Activated CD4-positive, alpha-beta T cell treated with anti-CD3 and anti-CD28 coated beads, Interleukin-2, amount 50 U/mL, for 48 hours (primary cell): ENCODE measurements around the gene MATN3.

Experiments
- DNase-seq, 2 experiments: peaks; one replicate each; pipeline ENCODE4 v3.0.0-alpha.2; 2020

Gene MATN3

GRCh38 chr2:19993731-19994130 is 18.7 kb downstream of the MATN3 start:
- DNase-seq: no peak

GRCh38 chr2:19991895-19992294 is 20.6 kb downstream of the MATN3 start:
- no peak for DNase-seq

- DNase-seq: no peak
These were observed 22.1 kb downstream of the MATN3 start for GRCh38 chr2:19990416-19990728.

- peak; percentile 93 to 94 for DNase-seq
These were observed 22.6 kb downstream of the MATN3 start, which contains the start of gene WDR35 for GRCh38 chr2:19989667-19990415. Gene WDR35 (minus strand): TSS chr2:19990105. CDS start chr2:19990015, 90 bp downstream.

GRCh38 chr2:19989342-19989666 is 23.2 kb downstream of the MATN3 start:
- DNase-seq: no peak

- DNase-seq: no peak
These were observed 23.9 kb downstream of the MATN3 start for GRCh38 chr2:19988600-19988999.

- no peak for DNase-seq
These were observed 24.5 kb downstream of the MATN3 start for GRCh38 chr2:19987936-19988335.

- DNase-seq: no peak
These were observed 30.2 kb downstream of the MATN3 start for GRCh38 chr2:19982268-19982667.

GRCh38 chr2:19979932-19980331 is 32.5 kb downstream of the MATN3 start:
- no peak for DNase-seq

- no peak for DNase-seq
These were observed 39.0 kb downstream of the MATN3 start for GRCh38 chr2:19973466-19973865.

GRCh38 chr2:19971691-19972090 is 40.8 kb downstream of the MATN3 start:
- no peak for DNase-seq

- DNase-seq: no peak
These were observed 49.1 kb downstream of the MATN3 start for GRCh38 chr2:19963386-19963785.

- DNase-seq: peak; percentile 17 to 34
These were observed 56.7 kb downstream of the MATN3 start for GRCh38 chr2:19955544-19956422.

GRCh38 chr2:19949071-19949470 is 63.4 kb downstream of the MATN3 start:
- no peak for DNase-seq

GRCh38 chr2:19947184-19947940 is 65.1 kb downstream of the MATN3 start:
- no peak for DNase-seq

- DNase-seq: no peak
These were observed 68.1 kb downstream of the MATN3 start for GRCh38 chr2:19944205-19944845.

GRCh38 chr2:19943189-19943588 is 69.3 kb downstream of the MATN3 start:
- no peak for DNase-seq

- no peak for DNase-seq
These were observed 70.3 kb downstream of the MATN3 start for GRCh38 chr2:19942199-19942598.
